ENCODE measurements around the gene SEPTIN11.

The SEPTIN11 gene

DNA sequence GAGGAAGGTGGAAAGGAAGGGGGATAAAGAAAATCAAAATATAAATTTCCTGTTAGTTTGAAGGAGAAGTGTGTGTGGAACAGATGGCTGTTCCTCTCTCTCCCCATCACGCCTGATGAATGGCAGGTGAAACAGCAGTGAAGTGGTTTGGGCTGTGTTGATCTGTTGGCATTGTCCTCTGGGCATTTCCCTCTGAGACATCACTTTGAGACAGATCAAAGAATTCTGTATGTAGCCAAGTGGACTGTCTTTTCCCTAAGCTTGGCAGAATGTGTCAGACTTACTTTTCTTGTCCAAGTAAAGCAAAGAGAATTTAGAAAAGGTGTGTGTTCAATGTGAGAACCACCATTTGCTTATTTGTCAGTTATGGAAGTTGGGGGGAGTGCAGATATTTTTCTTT lies 47.5 kb downstream of the SEPTIN11 start:
- H3K4me1 ChIP-seq (ENCODE audit: control insufficient read depth, insufficient read depth, low read length): no peaks in the 10 kb centered on the region
- no peak for TF ChIP-seq ZNF140 (tag by site-specific recombination; IDR thresholded peaks at IDR 0.05)
- no peak for TF ChIP-seq KLF8 (tag by site-specific recombination; IDR thresholded peaks at IDR 0.05)
- no peak for TF ChIP-seq YY2 (tag by site-specific recombination; IDR thresholded peaks at IDR 0.05)
- TF ChIP-seq ZNF777 (tag by site-specific recombination; IDR thresholded peaks at IDR 0.05; ENCODE audit: borderline replicate concordance): no peak

DNA sequence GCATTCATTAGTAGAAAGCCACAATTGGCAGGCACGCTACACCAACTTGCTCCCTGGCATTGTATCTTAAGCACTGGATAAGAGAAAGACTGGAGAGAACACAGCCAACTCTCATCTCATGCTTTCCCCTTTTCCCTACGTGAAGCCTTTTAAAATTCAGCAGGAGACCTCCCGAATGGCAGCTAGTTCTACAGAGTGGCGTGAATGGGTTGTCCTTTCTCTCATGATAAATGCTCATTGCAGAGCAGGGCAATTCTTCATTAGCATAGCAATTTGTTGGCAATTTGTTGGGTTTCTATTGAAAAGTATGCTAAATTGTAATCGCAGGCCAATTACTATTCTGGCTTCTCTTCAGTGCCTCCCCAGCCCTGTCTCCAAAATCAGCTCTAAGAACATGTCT lies 48.0 kb downstream of the SEPTIN11 start:
- ChIA-PET POLR2A (no interaction called here), CTCF (no interaction called here)
- peaks cover 0 to 45% of the 10 kb centered on the region in 2 experiments; a peak in 1 of 3 replicates for H3K36me3 ChIP-seq (ENCODE audit: control insufficient read depth in 2 of 2, insufficient read depth in 1 of 2, low read length in 2 of 2)
- TF ChIP-seq ZNF48 (tag by site-specific recombination; IDR thresholded peaks at IDR 0.05) (no peak), KLF7 (tag by site-specific recombination; IDR thresholded peaks at IDR 0.05; ENCODE audit: borderline replicate concordance) (no peak), ZNF416 (tag by site-specific recombination; IDR thresholded peaks at IDR 0.05) (no peak), ZNF776 (tag by site-specific recombination; IDR thresholded peaks at IDR 0.05; ENCODE audit: borderline replicate concordance) (no peak), ZNF146 (tag by site-specific recombination; IDR thresholded peaks at IDR 0.05) (no peak), ZNF785 (tag by site-specific recombination; IDR thresholded peaks at IDR 0.05) (no peak), ZEB2 (tag by site-specific recombination; IDR thresholded peaks at IDR 0.05) (no peak), ZNF174 (tag by site-specific recombination; IDR thresholded peaks at IDR 0.05) (no peak), PRDM1 (tag by site-specific recombination; IDR thresholded peaks at IDR 0.05) (no peak), ZNF654 (tag by site-specific recombination; IDR thresholded peaks at IDR 0.05; ENCODE audit: low read depth) (no peak), SETDB1 (IDR thresholded peaks at IDR 0.05; ENCODE audit: insufficient read length, low read length) (no peak), ZNF510 (tag by site-specific recombination; IDR thresholded peaks at IDR 0.05; ENCODE audit: insufficient replicate concordance) (no peak), ZFP41 (tag by site-specific recombination; IDR thresholded peaks at IDR 0.05; ENCODE audit: borderline replicate concordance) (no peak), KLF9 (tag by site-specific recombination; IDR thresholded peaks at IDR 0.05; ENCODE audit: low read depth) (no peak), REPIN1 (tag by site-specific recombination; IDR thresholded peaks at IDR 0.05; ENCODE audit: low read depth) (no peak), ZFHX2 (tag by site-specific recombination; conservative IDR thresholded peaks at IDR 0.05) (no peak)
- TF ChIP-seq, protein P1, sequence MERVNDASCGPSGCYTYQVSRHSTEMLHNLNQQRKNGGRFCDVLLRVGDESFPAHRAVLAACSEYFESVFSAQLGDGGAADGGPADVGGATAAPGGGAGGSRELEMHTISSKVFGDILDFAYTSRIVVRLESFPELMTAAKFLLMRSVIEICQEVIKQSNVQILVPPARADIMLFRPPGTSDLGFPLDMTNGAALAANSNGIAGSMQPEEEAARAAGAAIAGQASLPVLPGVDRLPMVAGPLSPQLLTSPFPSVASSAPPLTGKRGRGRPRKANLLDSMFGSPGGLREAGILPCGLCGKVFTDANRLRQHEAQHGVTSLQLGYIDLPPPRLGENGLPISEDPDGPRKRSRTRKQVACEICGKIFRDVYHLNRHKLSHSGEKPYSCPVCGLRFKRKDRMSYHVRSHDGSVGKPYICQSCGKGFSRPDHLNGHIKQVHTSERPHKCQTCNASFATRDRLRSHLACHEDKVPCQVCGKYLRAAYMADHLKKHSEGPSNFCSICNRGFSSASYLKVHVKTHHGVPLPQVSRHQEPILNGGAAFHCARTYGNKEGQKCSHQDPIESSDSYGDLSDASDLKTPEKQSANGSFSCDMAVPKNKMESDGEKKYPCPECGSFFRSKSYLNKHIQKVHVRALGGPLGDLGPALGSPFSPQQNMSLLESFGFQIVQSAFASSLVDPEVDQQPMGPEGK (tag by site-specific recombination; IDR thresholded peaks at IDR 0.05): no peak
- TF ChIP-seq, protein P2, sequence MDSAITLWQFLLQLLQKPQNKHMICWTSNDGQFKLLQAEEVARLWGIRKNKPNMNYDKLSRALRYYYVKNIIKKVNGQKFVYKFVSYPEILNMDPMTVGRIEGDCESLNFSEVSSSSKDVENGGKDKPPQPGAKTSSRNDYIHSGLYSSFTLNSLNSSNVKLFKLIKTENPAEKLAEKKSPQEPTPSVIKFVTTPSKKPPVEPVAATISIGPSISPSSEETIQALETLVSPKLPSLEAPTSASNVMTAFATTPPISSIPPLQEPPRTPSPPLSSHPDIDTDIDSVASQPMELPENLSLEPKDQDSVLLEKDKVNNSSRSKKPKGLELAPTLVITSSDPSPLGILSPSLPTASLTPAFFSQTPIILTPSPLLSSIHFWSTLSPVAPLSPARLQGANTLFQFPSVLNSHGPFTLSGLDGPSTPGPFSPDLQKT (IDR thresholded peaks at IDR 0.05; ENCODE audit: borderline replicate concordance, low read depth, low read length): no peak
- TF ChIP-seq, protein P3, sequence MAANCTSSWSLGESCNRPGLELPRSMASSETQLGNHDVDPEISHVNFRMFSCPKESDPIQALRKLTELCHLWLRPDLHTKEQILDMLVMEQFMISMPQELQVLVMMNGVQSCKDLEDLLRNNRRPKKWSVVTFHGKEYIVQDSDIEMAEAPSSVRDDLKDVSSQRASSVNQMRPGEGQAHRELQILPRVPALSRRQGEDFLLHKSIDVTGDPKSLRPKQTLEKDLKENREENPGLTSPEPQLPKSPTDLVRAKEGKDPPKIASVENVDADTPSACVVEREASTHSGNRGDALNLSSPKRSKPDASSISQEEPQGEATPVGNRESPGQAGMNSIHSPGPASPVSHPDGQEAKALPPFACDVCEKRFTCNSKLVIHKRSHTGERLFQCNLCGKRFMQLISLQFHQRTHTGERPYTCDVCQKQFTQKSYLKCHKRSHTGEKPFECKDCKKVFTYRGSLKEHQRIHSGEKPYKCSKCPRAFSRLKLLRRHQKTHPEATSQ (tag by site-specific recombination; IDR thresholded peaks at IDR 0.05): no peak
- H3K4me1 ChIP-seq (ENCODE audit: control insufficient read depth, insufficient read depth, low read length): no peaks in the 10 kb centered on the region
- H3K27ac ChIP-seq (ENCODE audit: extremely low read depth, low read depth, low read length): no peak overlapping the region
- no peaks in the 10 kb centered on the region for H3K9me3 ChIP-seq (ENCODE audit: control insufficient read depth, insufficient read depth, low read depth, low read length)
- no peak overlapping the region for H3K4me3 ChIP-seq (ENCODE audit: low read depth, low read length)

More for the DNA sequence above, 47.5 kb downstream of the SEPTIN11 start:
- H3K9me3 ChIP-seq (ENCODE audit: control insufficient read depth, insufficient read depth, low read depth, low read length): no peaks in the 10 kb centered on the region
- H3K36me3 ChIP-seq (ENCODE audit: control insufficient read depth in 2 of 2, insufficient read depth in 1 of 2, low read length in 2 of 2): peaks cover 0 to 45% of the 10 kb centered on the region in 2 experiments; a peak in 1 of 3 replicates
- POLR2A ChIA-PET: no interaction called here
- no peak overlapping the region for H3K4me3 ChIP-seq (ENCODE audit: low read depth, low read length)
- no peak overlapping the region for H3K27ac ChIP-seq (ENCODE audit: extremely low read depth, low read depth, low read length)
- CTCF ChIA-PET: no interaction called here
